ENCODE measurements around the gene LTBP1.

Gene LTBP1

GRCh38 chr2:33133454-33133952 lies 186.8 kb downstream of the LTBP1 start:
- no peak for DNase-seq (ENCODE audit: low read depth)
- H3K4me3 ChIP-seq (ENCODE audit: low read length): no peak overlapping the region
- no peak for TF ChIP-seq CTCF (conservative IDR thresholded peaks at IDR 0.05; ENCODE audit: low read depth, low read length)

GRCh38 chr2:33134086-33134771 lies 187.5 kb downstream of the LTBP1 start:
- peak; percentile 39 for TF ChIP-seq CTCF (conservative IDR thresholded peaks at IDR 0.05; ENCODE audit: low read depth, low read length)
- peak; percentile 96 for DNase-seq (ENCODE audit: low read depth)
- peak overlapping the region; percentile 29 for H3K4me3 ChIP-seq (ENCODE audit: low read length)

GRCh38 chr2:33134791-33135560 lies 188.2 kb downstream of the LTBP1 start:
- H3K4me3 ChIP-seq (ENCODE audit: low read length): peak overlapping the region; percentile 29
- no peak for DNase-seq (ENCODE audit: low read depth)
- TF ChIP-seq CTCF (conservative IDR thresholded peaks at IDR 0.05; ENCODE audit: low read depth, low read length): no peak

- no peak for TF ChIP-seq CTCF (conservative IDR thresholded peaks at IDR 0.05; ENCODE audit: low read depth, low read length)
- no peak for DNase-seq (ENCODE audit: low read depth)
- H3K4me3 ChIP-seq (ENCODE audit: low read length): no peak overlapping the region
Observed at GRCh38 chr2:33135645-33136044, 188.9 kb downstream of the LTBP1 start.

- H3K4me3 ChIP-seq (ENCODE audit: low read length): no peak overlapping the region
- no peak for TF ChIP-seq CTCF (conservative IDR thresholded peaks at IDR 0.05; ENCODE audit: low read depth, low read length)
- no peak for DNase-seq (ENCODE audit: low read depth)
Observed at GRCh38 chr2:33136056-33136455, 189.3 kb downstream of the LTBP1 start.

GRCh38 chr2:33136566-33136965 lies 189.8 kb downstream of the LTBP1 start:
- no peak for TF ChIP-seq CTCF (conservative IDR thresholded peaks at IDR 0.05; ENCODE audit: low read depth, low read length)
- H3K4me3 ChIP-seq (ENCODE audit: low read length): no peak overlapping the region
- DNase-seq (ENCODE audit: low read depth): no peak
